ENCODE data around the gene ZNF619.

Gene ZNF619

DNA sequence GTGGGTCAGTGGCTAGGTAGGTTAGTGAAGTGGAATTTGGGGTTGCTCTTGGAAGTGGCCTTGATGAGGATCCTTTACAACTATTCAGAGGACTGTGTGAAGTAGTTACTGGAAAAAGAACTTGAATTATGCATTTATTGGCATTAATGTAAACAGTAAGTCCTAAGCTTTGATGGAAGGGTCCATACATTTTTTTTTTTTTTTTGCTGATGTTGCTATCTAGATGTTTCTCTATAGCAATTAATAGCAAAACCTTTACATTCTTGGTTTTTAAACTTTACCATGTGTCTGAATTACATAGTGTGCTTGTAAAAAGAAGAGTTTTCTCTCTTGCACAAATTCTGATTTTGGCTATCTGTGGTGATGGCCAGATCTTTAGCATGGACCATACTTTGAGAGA lies 57.4 kb downstream of the ZNF619 start:
- no peak for DNase-seq
